ENCODE results near the gene ADAMTS12.

ADAMTS12 gene

GRCh38 chr5:33631139-33631538 lies 260.7 kb downstream of the ADAMTS12 start:
- TF ChIP-seq, protein P1, sequence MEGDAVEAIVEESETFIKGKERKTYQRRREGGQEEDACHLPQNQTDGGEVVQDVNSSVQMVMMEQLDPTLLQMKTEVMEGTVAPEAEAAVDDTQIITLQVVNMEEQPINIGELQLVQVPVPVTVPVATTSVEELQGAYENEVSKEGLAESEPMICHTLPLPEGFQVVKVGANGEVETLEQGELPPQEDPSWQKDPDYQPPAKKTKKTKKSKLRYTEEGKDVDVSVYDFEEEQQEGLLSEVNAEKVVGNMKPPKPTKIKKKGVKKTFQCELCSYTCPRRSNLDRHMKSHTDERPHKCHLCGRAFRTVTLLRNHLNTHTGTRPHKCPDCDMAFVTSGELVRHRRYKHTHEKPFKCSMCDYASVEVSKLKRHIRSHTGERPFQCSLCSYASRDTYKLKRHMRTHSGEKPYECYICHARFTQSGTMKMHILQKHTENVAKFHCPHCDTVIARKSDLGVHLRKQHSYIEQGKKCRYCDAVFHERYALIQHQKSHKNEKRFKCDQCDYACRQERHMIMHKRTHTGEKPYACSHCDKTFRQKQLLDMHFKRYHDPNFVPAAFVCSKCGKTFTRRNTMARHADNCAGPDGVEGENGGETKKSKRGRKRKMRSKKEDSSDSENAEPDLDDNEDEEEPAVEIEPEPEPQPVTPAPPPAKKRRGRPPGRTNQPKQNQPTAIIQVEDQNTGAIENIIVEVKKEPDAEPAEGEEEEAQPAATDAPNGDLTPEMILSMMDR (IDR thresholded peaks at IDR 0.05; ENCODE audit: low read depth, low read length), result no peak
- no peak overlapping the region for H3K4me3 ChIP-seq (ENCODE audit: low read depth, low read length)

DNA sequence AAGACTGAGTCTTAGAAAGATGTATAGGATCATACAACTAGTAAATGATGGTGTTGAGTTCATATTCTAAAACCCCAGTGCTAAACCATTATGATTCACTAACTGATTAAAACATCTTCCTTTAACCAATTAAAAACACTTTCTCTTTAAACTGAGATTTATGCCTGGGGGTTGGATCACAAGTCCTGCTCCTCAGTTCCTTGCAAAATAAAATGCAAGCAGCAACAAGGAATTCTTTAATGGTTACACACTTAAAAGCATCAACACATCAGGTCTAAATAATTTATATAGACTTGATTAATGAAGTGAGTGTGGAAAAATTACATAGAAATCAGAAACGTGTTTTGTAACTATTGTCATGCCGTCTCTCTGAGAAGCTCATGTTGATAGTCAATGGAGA lies 261.8 kb downstream of the ADAMTS12 start:
- TF ChIP-seq, protein P1 (IDR thresholded peaks at IDR 0.05; ENCODE audit: low read depth, low read length), result no peak
- H3K4me3 ChIP-seq (ENCODE audit: low read depth, low read length), result no peak overlapping the region

- TF ChIP-seq, protein P1 (IDR thresholded peaks at IDR 0.05; ENCODE audit: low read depth, low read length), result no peak
- no peak overlapping the region for H3K4me3 ChIP-seq (ENCODE audit: low read depth, low read length)
Observed at GRCh38 chr5:33628796-33629195, 263.0 kb downstream of the ADAMTS12 start.

- H3K4me3 ChIP-seq (ENCODE audit: low read depth, low read length), result no peak overlapping the region
- TF ChIP-seq, protein P1 (IDR thresholded peaks at IDR 0.05; ENCODE audit: low read depth, low read length), result no peak
Observed at GRCh38 chr5:33621514-33621913, 270.3 kb downstream of the ADAMTS12 start.

DNA sequence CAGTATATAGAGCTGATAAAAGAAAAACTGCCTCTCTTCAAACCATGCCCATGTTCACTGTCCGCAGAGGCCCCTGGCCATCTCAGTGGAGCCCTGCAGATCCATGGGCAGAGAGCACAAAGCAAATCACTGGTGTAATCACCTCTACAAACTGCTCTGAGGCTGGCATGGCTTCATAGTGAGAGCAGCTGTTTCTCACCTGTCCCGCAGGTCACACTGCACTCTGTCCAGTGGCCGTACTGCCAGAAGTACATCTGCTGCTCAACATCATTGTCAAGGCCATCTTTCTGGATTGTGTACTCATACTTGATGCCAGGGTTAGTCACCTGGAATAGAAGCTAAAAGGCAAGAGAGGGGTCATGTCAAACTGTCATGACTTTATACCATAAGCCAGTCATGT lies 277.8 kb downstream of the ADAMTS12 start:
- no peak overlapping the region for H3K4me3 ChIP-seq (ENCODE audit: low read depth, low read length)
- TF ChIP-seq, protein P1 (IDR thresholded peaks at IDR 0.05; ENCODE audit: low read depth, low read length), result no peak

- TF ChIP-seq, protein P1 (IDR thresholded peaks at IDR 0.05; ENCODE audit: low read depth, low read length), result no peak
- no peak overlapping the region for H3K4me3 ChIP-seq (ENCODE audit: low read depth, low read length)
Observed at GRCh38 chr5:33612386-33612785, 279.4 kb downstream of the ADAMTS12 start.

GRCh38 chr5:33611877-33612276 lies 279.9 kb downstream of the ADAMTS12 start:
- H3K4me3 ChIP-seq (ENCODE audit: low read depth, low read length), result no peak overlapping the region
- TF ChIP-seq, protein P1 (IDR thresholded peaks at IDR 0.05; ENCODE audit: low read depth, low read length), result no peak
